GM18520 (cell line): ENCODE measurements around the gene MRPL14.
"Not testable (repeated sequence)": the region's sequence is repeated elsewhere in the genome, so short reads cannot be mapped to it uniquely, and the experiment has no call there.

Experiments
- ATAC-seq: cut with Tn5 transposase; IDR thresholded peaks from one replicate; pipeline ENCODE4 v1.9.1; 2021; ENCODE audit not compliant: unreplicated experiment

Gene MRPL14

DNA sequence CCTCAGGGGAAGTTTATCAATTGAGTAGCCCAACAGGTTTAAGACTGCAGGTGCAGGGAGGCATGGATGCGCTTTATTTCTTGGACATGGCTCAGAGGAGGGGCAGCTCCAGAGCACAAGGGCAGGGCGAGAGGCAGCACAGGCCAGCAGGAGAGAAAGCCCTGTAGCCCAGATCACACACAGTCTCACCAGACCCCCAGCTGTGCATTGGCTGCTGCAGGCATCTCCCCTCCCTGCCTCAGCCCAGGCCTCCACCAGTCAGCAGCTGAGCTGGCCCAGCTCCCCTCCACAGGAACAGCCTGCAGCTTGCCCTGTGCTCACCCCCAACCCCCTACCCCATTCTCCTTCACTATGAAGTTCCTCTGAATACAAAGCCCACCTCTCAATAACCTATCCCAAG, 24.7 kb downstream of the MRPL14 start:
- ATAC-seq = no peak

- no peak for ATAC-seq
These were observed 25.4 kb downstream of the MRPL14 start for GRCh38 chr6:44101832-44102231.

DNA sequence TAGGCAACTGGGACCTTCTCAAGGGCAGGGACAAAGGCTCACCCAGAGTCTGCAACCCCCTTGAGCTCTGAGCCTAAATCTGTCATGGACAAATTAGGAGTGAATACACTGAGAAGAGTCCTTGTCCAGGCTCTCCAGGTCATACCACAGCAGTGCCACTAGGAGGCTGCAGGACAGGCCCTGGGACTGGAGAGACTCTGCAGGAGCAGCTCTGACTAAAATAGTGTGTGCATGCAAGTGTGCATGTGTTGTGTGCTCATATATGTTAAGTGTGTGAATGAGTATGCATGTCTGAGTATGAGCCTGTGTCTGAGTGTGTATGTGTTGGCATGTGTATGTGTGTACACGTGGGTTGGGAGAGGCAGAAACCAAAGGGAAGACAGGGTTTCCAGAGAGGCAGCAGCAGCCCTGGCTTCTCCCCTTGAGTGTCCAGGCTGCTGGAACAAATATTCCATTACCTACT, 27.1 kb downstream of the MRPL14 start:
- ATAC-seq = no peak

DNA sequence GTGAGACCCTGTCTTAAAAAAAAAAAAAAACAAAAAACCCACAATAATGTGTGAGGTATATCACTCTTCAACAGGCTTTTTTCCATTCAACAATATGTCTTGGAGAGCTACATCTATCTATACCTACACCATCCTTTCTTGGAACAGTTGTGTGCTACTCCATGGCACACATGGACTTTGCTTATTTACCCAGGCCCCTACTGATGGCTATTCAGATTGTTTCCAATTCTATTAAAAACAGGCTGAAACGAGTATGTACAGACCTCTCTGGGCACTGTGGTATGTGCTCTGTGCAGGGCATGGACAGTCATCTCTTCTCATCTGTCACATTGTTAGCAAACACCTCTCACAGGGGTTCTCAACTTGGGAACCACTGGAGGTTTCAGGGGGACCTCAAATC, 28.1 kb downstream of the MRPL14 start:
- no peak for ATAC-seq

DNA sequence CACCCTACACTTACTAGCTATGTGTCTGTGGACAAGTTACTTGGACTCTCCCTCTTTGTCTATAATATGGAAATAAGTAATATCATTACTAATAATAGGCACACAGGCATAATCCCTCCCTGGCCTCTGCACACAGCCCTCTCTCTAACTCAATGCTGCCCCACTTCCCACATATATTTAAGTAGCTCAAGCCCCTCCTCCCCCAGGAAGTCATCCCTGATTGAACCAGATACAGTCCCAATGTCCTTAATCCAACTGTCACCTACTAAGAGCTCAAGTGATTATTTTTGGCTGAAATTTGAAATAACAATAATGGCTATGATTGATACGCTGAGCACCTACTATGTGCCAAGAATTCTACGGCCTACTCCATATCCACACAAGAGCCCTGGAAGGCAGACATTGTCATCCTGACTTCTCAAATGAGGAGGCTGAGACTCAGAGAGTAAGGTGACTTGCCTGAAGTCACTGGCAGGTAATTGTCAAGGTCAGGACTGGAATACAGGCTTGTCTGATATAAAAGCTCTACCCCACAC, 29.4 kb downstream of the MRPL14 start:
- ATAC-seq = no peak

- ATAC-seq = no peak
These were observed 30.6 kb downstream of the MRPL14 start for GRCh38 chr6:44096612-44097011.

- ATAC-seq = not testable (repeated sequence)
These were observed 32.0 kb downstream of the MRPL14 start for GRCh38 chr6:44095243-44095623.

DNA sequence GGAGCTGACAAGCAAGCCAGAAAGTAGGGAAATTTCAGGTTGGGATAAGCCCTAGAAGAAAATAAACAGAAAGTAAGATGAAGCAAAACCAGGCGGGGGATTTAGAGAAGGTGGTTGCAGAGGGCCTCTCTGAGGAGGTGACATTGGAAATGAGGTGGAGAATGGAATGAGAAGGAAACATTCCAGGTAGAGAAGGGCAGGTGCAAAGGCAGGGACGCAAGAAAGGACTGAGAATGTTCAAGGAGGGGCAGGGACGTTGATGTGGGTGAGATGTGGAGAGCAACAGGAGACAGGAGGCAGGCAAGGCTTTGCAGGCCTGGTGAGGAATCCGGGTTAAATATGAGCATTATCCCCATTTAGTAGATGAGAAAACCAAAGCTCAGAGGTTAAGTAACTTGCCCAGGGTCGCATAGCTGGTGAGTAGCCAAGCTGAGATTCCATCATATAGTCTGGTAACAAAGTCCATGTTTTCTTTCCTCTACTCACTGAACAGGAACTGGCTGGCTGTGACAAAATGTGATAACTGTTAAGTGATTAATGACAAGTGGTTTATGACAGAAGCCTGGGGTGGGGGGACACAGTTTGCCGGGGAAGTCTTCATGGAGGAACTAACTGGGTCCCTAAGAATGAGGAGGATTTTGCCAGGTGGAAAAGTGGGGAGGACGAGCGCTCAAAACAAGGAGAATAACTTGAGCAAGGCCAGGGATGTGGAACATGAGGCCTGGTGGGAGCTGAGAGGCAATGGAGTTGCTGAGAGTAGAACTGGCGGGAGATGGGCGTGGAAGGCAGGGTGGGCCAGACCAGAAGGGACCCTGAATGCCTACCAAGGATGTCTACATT, 32.6 kb downstream of the MRPL14 start:
- no peak for ATAC-seq

GRCh38 chr6:44093750-44094402, 33.4 kb downstream of the MRPL14 start:
- no peak for ATAC-seq

DNA sequence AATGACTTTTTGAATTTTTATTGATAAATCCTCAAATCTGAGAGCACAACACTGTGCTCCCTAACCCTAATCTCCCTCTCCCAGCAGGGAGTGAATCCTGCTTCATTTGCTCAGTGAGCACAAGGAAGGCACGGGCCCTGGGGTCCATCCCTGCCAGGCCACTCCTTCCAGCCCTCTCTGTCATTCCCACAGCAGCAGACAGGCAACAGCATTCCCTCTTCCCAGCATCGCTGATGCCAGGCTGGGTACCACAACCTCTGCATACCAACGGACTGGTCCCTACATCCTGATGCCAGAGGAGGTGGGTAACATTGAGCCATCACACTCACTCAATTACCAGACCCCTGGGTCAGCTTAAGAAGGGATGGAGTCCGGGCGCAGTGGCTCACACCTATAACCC, 34.2 kb downstream of the MRPL14 start:
- no peak for ATAC-seq

GRCh38 chr6:44091981-44092884, 35.0 kb downstream of the MRPL14 start:
- no peak for ATAC-seq

DNA sequence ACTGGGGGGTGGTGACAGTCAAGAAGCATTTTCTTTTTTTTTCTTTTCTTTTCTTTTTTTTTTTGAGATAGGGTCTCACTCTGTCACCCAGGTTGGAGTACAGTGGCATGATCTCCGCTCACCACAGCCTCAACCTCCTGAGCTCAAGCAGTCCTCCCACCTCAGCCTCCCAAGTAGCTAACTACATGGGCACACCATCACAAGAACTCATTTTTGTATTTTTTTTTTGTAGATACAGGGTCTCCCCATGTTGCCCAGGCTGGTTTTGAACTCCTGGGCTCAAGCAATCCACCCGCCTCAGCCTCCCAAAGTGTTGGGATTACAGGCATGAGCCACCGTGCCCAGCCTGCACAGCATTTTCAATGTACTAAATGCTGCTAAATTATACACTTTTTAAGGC, 35.9 kb downstream of the MRPL14 start:
- ATAC-seq = not testable (repeated sequence)

GRCh38 chr6:44090465-44090864, 36.8 kb downstream of the MRPL14 start:
- no peak for ATAC-seq

DNA sequence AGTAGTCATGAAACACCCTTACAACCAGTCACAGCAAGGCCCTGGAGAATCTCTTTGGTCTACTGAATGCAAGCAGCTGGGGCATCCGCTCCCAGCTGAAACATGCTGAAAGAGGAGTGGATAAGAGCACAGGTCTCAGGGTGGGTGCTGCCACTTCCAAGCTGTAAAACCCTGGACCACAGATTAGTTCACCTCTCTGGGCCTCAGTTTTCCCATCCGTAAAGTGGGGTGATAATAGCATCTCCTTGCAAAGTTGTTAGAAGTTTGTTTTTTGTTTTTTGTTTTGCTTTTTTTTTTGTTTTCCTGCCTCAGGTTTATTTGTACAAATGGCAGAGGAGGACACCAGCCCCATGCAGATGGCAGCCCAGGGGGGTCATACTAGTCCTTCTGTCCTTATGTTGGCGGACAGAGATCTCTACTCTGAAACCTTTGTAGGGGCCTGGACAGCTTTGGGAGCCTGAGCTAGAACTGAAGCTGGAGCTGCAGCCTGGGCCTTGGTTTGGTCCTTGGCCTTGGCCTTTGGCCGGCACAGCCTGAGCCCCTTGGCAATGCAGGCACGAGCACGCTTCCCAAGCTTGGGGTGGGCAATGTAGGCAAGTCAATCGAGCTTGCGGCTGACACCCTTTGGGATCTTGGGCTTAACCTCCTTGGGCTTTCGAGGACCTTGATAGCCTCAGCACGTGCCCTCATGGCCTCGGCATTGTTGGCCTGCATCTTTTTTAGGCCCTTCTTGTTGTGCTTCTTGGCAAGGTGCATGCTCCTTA, 38.2 kb downstream of the MRPL14 start:
- no peak for ATAC-seq

DNA sequence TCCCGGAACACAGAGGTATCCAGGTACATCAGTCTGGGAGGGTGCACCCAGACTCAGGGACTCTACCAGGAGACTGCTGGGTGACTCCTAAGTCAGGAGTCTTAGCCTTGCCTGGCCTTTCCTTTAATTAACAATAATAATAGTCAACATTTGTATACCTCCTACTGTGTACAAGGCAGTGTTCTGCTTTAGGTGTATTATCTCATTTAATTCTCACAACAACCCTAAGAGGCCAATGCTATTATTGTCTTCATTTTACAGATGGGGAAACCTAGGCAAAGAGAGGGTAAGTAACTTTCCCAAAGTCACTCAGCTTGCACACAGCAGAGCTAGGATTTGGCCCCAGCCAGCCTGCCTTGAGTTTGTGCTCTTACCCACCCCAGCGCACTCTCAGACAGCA, 39.6 kb downstream of the MRPL14 start:
- ATAC-seq = no peak

GRCh38 chr6:44086931-44087574, 40.2 kb downstream of the MRPL14 start:
- ATAC-seq = no peak

DNA sequence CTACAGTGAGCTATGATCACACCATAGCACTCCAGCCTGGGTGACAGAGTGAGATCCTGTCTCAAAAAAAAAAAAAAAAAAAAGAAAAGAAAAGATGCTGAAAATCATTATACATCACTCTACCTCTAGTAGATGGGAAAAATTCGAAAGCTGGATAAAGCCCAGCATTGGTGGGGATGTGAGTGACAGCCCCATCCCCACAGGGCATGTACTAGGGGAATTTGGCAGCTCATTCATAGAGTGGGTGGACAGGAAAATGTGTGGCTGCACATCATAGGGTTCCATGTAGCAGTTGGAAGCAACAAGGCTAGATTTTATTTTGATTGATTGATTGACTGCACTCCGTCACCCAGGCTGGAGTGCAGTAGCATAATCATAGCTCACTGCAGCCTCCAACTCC, 42.0 kb downstream of the MRPL14 start:
- no peak for ATAC-seq

- no peak for ATAC-seq
These were observed 42.8 kb downstream of the MRPL14 start for GRCh38 chr6:44084231-44085014.

- ATAC-seq = no peak
These were observed 44.4 kb downstream of the MRPL14 start for GRCh38 chr6:44082872-44083321.
